Measurements from ENCODE around the gene COPA.

DNA sequence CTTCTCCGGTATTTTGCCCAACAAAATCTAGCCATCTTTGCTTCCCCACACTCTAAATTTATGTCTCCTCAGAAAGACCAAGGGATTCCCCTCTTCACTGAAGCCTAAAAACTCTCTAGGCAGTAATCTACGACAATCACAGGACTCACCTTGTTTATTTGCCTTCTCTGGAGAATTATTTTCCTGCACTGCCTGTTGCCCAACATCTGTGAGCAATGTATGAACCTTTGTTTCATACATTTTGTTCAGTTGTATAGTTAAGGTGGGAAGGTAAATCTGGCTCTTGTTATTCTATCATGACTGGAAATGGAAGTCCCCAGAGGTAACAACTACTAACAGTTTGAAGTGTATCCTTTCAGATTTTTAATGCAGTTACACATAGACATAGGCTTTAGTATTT, 2.2 kb downstream of the COPA start:
- TF ChIP-seq POLR2A (IDR thresholded peaks at IDR 0.05) = no peak
- no peak for TF ChIP-seq CTCF (IDR thresholded peaks at IDR 0.05)
